Stimulated activated CD4-positive, alpha-beta T cell treated with anti-CD3 and anti-CD28 coated beads, Interleukin-2, amount 100 ng/mL, for 4 hours (primary cell): ENCODE results near the gene ATXN1.
"Not testable (repeated sequence)": the region's sequence is repeated elsewhere in the genome, so short reads cannot be mapped to it uniquely, and the experiment has no call there.

Experiments used
- DNase-seq: peaks from one replicate; pipeline ENCODE4 v3.0.0-alpha.2; 2020; ENCODE audit warnings: low read depth

The ATXN1 gene

DNA sequence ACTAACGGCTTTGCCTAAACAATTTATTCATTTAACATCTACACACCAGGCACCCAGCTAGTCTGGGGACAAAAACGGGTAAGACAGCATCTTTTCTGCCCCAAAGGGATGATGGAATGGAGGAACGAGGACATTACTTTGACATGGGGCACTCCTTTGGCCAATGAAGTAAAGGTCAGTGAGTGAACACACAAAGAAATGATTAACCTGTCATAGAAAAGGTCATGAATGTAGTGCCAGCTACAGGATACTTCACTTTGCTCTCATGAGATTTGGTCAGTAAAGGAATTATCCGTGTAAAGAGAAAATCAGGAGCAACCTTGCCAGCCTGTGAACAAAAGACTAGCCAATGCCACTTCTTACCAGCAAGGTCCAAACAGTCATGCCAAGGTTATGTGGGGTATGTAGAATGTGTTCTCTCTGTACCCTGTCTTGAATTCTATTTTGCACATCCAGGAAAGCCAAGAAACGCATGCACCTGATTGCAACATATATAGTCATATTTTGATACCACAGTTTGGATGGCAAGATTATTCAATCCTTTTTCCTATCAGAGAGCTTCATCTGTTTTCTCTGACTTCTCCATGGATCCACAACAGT, 377.6 kb downstream of the ATXN1 start:
- DNase-seq, result no peak

DNA sequence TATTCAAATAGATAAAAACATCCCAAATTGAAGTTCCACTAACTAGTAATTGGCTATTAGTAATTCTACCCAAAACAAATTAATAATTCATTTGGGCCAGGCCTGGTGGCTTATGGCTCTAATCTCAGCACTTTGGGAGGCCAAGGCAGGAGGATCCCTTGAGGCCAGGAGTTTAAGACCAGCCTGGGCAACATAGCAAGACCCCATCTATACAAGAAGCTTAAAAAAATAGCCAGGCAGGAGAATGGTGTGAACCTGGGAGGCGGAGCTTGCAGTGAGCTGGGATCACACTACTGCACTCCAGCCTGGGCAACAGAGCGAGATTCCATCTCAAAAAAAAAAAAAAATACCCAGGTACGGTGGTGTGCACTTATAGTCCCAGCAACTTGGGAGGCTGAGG, 379.3 kb downstream of the ATXN1 start:
- DNase-seq, result not testable (repeated sequence)

DNA sequence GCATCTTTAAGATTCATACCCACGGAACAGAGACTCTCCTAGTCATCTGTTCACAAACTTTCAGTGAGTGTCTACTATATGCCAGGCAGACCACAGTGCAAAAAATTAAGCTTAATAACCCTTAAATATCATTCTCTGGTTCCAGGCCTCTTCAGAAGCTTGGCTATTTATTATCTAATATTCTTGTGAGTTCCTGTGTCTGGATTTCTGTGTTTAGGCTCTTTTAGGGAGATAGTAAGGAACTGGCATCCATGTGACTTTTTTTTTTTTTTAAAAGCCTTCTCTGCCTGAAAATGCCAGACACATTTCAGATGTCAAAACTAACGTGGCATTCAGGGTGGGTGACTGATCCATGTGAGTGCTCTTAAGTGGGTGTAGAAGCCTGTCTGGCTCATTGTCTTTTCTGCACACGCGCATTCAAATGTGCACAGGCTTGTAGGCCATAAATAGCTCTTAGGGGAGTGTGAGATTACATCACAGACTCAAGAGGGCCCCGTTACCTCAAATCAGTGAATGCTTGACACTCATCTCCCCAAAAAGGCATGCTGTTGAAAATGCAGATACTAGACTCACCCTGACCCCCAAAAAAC, 380.9 kb downstream of the ATXN1 start:
- DNase-seq, result no peak

GRCh38 chr6:16378360-16378759, 382.9 kb downstream of the ATXN1 start:
- DNase-seq, result not testable (repeated sequence)

DNA sequence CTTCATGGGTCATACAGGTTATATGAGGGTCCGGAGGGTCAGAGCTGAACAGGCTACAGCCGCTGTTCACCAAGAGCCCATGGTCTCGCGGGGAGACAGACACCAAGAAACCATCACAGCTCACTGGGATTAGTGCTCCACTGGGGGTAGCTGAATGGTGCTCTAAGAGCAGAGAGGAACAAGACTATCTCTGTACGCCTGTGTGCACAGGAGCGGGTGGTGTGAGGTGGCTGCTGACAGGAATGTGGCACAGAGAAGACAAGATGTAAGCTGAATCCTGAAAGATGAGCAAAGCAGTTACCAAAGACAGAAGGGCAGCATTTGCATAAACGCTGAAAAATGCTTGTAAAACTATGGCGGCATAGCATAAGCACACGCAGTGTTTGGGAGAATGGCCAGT, 383.8 kb downstream of the ATXN1 start:
- DNase-seq, result no peak

DNA sequence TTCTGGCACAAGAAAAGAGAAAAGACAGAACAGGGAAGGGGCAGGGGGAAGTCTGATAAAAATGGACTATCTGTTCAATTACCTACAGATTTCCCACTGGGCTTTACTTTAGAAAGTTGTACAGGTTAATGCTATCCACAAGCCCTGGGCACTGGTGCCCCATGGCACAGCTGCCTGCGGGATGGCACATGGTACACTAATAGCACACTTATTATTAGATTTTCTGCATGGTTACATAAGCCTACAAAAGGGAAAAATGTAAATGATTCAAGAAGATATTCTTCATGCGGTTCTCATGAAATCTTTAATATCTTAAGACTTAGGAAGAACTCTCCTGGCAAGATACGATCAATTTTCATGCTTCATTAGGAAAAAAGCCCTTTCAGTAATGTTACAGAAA, 385.4 kb downstream of the ATXN1 start:
- no peak for DNase-seq

DNA sequence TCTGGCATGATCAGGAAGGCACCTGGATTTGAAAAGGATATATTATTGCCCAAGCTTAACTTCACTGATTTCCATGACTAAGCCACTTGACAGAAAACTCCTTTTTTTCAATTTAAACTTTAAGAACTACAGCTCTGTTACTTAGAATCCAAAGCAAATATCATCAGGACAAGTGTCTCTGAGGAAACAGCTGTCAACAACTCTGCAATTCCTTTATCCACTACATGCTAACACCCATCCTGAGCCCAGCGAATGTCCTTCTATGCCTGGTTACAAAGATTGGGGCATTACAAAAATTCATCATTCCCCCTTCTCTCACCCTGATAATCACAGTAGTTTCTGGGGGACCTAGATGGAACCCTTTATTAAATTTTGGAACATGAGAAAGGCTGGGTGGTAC, 386.1 kb downstream of the ATXN1 start:
- no peak for DNase-seq

DNA sequence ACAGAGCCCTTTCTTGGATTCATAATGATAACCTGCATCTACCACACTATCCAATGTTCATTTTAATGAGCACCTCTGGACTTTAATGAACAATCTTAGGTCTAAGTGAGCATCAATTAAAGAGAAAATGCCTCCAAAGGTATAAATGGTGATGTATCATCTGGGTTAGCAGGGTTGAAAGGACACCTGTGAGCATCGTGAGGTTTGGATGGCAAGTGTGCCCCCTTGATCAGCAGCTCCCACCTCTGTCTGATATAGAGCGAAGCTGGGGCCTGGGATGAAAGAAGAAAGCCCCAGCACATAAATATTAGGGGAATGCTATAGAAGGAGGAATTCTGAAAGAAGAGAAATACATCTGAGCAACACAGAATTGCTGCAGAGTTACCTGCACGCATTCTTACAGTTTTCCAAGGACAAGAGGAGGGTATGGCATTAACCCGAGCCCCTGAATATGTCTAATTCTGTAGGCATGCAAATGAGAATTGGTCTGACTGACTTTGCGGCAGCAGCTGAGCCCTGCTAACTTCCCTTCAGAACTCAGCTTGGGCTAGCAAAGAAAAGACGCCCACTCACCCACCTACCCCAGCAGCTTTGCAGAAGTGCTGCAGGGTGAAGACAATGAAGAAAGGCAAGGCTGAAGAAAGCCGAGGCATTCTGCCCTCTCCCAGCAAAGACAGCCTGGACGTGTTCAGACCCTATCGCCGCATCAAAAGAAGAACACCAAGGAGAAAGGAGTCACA, 386.6 kb downstream of the ATXN1 start:
- DNase-seq, result no peak

DNA sequence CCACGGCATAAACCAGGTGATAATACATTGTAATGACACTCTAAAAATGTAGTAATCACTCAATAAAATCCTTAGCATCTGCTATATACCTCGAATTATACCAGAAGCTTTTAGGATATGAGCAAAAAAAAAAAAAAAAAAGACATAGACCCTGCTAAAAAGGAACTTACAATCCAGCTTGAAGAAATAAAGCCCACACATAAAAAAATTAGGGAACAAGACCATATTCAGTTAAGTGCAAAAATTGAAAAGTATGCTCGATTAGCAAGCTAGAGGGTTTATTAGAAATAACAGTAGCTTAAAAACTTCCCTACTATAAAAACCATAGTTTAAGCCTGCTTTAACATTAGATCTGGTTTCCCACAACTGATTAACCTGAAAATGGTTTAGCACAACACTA, 387.2 kb downstream of the ATXN1 start:
- DNase-seq, result no peak

DNA sequence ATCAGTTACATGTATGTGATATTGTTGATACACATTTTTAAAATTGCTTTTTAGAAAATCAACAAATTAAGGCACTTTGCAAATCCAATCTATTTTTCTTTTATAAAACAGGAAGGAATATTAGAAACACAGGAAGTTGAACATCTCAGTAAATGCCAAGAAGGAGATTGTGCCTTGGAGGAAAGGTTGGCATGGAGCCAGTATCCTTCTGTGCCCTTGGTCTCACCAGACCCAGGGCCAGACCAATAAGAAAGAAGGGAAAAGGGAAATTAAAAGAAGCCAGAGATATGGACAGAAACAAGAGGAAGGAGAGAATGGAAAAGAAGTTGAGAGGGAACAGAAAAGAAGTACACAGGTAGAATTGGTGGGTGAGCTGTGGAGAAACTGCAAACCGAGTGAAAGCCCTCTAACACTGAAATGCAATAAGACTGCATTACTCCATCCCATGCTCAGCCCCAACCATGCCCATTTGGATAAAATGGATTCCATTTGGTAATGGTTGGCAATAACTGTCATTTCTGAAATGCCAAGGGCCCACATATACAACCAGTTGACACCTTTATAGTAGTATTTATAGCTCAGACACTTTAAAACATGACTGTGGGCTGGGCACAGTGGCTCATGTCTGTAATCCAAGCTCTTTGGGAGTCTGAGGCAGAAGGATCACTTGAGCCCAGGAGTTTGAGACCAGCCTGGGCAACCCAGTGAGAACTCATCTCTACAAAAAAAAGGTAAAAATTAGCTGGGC, 389.1 kb downstream of the ATXN1 start:
- no peak for DNase-seq

DNA sequence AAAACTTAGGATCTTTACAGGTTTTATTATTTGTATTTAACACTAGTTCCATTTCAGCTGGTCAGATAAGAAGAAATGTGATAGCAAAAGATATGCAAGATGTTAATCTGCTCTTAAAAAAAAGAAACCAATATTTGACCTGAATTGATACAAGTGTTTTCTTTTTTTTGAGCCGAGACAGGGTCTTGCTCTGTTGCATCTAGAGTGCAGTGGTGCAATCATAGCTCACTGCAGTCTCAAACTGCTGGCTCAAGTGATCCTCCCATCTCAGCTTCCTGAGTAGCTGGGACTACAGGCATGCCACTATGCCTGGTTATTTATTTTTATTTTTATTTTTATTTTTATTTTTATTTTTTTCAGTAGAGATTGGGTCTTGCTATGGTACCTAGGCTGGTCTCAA, 389.9 kb downstream of the ATXN1 start:
- no peak for DNase-seq

- no peak for DNase-seq
These were observed 390.3 kb downstream of the ATXN1 start for GRCh38 chr6:16370943-16371342.

DNA sequence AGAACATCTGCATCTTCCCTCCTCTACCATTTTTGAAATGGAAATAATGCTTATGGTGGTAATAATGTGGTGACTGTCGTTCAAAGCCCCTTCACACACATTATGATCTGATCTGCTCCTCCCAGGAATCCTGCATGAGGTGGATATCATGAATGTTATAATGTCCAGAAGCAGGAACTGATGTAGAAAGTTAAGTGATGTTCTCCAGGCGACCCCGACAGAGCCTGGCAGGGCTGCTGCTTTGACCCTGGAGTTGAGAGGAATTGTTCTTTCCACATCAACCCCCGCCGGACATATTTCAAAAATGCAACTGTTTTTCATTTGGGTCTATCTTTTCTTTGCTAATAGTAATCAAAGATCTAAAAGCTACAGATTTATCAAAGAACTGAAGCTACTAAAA, 391.3 kb downstream of the ATXN1 start:
- no peak for DNase-seq

DNA sequence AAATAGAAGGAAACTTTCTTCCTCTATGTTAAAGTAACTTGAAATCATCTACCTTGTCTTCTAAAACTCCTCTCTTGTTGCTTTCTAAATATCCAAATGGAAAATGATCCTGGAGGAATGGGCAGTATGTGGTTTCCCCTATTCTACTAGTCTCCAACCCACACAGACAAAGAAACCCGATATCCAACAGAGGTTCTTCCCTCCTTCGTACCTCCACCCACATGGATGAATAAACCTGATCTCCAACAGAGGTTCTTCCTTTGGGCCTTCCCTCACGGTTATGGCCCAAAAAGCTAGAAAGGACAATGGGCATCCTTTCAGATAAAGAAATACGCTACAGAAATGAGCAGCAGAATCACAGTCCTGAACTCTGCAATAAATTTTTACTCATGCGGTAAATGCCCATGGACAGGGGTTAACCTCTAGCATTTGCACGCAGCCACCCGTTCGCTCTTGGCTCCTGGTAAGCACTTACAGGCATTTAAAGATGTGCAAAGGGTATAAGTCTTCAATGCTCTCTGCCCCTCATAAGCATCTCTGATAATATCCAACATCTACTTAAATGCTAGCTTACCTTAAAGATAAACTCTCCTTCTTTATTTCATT, 392.0 kb downstream of the ATXN1 start:
- DNase-seq, result no peak

DNA sequence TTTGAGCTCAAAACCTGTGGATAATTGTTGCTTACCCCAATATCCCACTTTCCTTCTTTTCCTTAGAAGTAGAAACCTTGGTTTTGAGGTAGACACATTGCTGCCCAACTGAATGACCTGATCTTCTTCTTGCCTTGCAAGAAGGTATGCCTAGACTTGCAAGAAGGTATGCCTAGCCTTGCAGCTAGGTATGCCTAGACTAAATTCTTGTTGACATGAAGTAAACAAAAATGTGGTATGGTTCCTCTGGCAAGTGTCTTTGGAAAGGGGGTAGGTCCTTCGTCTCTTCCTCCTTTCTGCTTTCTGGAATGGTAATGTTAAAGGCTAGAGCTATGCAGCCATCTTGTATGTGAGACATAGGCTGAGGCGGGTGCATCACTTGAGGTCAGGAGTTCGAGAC, 393.7 kb downstream of the ATXN1 start:
- no peak for DNase-seq

DNA sequence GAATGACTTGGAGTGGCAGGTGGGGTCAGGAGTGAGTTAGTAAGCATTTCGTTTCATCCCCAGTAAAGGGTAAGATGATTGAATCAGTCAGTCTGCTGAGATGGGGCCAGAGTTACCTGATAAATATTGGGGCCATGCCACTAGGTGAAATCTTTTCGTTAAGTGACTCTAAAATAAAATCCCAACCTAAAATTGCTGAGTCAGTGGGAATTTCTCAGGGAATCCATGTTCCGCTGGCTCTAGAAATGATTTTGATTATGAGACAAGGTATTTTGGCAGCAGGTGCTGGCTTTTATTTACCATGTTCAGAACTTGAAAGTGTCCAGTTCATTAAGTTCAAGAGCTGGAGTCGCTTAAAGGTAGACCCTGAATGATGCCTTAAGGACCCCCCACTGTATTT, 397.5 kb downstream of the ATXN1 start:
- DNase-seq, result no peak

DNA sequence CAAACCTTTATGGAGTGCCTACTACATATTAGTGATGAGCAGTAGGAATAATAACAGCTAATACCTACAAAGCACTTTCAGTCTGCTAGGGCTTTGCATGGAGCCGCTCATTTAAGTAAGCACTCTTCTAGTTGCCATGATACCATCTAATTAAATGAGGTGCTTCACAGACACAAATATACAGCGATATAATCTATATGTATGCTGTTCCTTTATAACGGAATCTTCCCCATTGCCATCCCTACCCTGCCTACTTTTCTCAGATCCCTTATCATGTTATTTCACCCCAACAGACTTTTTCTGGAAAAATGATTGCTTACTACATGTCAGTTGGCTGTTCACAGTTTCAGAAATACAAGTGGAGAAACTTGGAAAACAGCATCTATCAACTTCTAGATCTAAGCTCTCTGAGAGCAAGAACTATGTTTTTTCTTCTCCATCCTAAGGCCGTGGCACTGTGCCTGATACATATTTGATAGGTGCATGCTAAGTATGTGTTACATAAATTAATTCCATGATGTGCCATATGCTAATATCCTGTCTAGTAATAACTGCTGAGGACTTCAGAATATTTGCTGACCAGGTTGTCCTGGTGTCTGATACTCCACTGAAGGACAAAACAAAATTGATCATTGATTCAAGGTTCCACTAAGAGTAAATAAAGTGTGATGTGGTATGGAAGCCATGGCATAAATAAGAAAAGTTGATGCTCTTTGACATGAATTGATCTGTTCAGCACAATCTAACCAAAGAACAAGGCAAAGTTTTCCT, 398.3 kb downstream of the ATXN1 start:
- DNase-seq, result no peak

- DNase-seq, result no peak
These were observed 399.0 kb downstream of the ATXN1 start for GRCh38 chr6:16362296-16362695.

DNA sequence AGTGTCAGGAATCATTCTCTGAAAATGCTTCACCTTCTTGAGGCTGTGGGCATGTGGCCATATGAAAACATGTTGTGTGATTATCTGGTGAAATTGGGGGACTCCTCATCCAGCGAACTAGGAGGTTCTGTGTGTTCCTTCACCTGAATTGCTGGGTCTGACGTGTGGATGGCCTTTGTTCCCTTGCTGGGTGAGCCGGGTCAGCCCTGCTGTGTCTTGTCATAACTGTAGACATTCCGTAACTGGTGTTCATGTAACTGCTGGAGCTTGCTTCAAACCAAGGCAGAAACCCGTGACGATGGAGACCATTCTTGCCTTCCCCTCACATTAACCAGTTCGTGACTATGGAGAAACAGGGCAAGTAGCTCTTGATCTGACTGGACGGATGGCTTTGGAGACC, 399.4 kb downstream of the ATXN1 start:
- no peak for DNase-seq

DNA sequence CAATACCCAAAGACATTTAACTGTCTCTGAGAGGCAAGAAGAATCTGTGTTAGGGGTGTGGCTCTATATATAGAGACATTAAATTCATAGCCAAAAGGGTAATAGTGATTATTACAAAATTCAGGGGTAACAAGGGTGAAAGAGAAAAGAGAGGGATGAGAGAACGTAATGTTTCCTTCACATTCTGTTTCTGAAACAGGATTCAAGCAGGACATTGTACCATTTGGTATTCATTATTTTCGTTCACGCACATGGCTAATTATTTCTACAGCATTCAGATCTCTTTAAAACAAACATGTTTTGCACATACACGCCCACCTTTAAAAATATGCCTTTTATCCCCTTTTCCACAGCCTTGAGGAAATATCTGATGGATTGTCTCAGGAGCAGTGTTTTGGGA, 400.1 kb downstream of the ATXN1 start:
- DNase-seq, result no peak

DNA sequence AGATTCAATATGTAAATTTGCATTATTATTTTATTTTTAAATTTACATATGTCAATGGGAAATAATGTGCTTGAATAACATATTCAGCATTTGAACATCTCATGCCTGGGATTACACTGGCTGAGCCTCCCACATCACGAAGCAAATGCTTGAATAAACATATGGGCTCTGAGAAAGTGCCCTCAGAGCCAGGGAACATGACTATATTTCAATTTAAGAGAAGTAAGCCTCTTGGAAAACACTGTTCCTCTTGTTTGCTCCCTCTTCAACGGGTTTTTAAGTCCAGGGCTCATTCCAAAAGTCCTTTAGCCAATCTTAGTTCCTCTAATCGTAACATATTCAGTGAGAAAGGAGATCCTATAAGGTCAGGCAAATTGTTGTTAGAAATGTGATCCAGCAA, 400.9 kb downstream of the ATXN1 start:
- DNase-seq, result no peak

GRCh38 chr6:16359563-16359962, 401.7 kb downstream of the ATXN1 start:
- DNase-seq, result no peak
